NCI-H2196 (cell line): ENCODE measurements around the gene USP13.
A peak's percentile ranks its signal among the peaks of the same experiment; 100 is the strongest.

Experiments
- DNase-seq: peaks from one replicate; lab custom pipeline; 2025; ENCODE audit not compliant: unreplicated experiment; lab: John Stamatoyannopoulos, UW

The USP13 gene

DNA sequence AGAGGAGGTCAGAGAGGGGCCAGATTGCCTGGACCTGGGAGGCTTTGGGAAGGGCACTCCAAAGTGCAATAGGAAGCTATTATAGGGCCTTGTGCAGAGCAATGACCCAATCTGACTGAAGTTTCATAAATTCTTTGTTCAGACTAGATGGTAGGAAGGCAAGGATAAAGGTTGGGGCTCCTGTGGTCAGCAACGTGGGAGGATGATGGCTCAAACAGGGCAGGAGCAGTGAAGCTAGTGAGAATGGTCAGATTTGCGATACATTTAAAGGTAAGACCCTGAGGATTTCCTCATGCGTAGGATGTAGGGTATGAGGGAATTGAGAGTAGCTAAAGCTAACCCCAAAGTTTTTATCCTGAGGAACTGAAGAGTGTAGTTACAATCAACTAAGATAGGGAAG, 139.0 kb downstream of the USP13 start:
- DNase-seq = no peak

DNA sequence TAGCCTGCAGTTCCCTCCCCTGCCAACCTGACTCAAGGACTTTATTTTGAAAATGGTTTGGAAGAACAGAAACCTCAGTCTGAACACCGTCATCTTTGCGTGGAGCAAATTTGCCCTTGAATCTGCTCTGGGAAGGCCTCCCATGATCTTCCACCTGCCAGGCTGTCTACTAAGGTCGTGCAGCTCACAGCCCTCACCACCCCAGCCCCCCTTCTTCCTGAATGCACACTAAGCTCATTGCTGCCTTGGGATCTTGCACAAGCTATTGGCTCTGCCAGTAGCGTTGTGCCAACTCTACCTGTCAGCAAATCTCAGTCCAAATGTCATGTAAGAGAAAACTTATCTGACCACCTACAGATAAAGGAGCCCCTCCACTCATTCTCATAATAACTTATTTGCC, 141.5 kb downstream of the USP13 start:
- DNase-seq = no peak

DNA sequence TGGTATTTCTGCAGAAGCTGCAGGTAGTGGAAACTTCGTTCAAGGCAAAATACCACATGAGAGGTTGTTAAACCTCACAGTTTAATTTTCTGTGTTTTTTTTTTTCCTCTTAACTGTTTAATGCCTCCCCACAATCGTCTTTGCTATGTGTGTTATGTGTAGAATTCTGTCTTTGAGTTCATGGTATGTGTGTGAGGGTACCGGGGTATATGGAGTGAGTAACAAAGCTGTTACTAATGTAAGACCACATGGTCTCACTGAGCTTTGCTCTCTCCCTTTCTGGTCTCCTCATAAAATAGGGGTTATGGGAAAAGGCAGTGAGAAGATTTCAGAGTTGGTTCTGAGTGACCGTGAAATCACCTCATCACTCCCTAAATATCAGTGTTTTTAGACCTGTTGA, 143.6 kb downstream of the USP13 start:
- DNase-seq = no peak

DNA sequence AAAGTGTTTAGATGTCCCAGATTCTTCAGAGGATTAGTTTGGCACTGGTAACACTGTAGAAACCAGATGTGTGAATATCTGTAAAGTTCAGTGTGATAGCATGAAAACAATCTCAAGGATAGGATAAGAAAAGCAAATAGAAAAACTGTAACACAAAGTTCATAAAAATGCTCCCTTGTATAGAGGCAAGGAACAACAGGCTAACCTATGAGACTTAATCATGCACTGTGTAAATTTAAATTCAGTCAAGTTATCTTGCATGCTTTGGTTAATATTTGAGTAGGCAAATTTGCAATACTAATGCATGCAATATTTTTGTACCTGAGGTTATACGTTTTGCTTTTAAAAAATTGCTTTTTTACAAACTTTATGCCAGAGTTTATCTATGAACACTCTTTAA, 144.4 kb downstream of the USP13 start:
- DNase-seq = no peak

- DNase-seq = no peak
These were observed 148.4 kb downstream of the USP13 start for GRCh38 chr3:179801263-179801662.

GRCh38 chr3:179801856-179802255, 149.0 kb downstream of the USP13 start:
- DNase-seq = no peak

DNA sequence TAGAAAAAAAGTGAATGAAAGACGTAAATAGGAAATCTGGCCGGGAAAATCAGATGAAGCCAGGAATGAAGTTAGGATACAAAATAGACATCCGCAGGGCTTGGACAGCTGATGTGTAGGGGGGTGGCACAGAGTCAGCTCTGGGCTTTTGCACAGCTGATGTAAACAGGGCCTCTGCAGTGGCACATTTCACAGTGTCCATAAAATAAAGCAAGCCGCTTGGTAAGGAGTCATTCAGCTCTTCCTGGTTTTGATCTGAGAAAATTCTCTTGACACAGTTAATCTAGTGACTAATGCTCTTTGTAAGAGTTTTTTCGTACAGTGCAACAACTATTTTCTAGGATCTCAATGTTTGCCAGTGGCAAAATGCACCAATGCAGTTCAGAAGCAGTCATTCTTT, 153.3 kb downstream of the USP13 start:
- DNase-seq = no peak

DNA sequence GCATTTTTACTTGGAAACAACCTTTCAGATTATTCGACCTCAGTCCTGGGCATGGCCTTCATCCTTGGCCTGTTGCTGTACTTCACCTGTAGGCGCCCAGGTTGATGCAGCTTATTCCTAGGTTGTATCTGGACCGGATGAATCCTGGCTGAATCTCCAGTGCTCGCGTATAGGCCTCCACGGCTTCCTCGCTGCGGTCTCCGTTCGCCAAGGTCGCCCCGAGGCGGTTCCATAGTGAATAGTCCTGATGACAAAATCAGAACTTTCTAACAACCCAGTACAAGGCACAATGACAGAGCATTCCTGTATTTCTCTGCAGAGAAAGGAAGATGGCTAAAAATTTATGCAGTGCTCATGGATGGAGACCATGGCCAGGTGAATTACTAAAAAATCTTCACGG, 154.7 kb downstream of the USP13 start:
- no peak for DNase-seq

GRCh38 chr3:179809639-179810038, 156.8 kb downstream of the USP13 start:
- no peak for DNase-seq

DNA sequence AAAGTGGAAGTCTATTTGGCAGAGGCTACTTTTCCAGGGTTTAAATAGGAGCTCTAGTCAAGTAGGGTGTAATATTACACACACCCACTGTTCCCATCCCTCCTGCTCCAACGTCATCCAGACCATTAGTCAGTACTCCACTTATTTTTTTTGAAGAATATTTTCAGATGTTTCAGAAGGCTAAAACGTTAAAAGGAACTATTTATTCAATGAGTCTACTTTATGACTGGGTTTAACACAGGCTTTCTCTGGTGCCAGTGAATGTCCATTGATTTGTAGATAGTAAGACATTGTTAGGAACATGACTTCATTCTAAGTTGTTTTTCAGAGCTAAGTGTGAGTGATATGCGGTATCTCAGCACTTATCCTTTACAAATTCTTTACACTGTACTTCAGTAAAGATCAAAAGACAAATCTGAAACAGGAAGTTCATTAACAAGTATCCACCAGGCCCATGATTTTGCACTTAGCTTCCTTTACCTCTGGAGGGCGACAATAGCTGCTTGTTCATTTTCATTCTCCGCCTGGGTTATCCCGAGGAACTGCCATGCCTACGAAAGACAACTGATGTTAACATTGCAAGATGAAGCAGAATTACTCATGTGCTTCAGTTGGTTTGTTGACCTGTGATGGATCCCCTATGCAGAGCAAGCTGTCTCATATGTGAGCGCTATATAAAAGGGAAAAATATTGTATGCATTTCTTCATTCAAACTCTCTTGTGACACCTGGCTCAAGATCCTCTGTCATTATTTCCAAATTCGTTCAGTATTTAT, 158.7 kb downstream of the USP13 start:
- peak; percentile 83 for DNase-seq

GRCh38 chr3:179812096-179812382, 159.2 kb downstream of the USP13 start:
- no peak for DNase-seq

GRCh38 chr3:179819379-179819778, 166.5 kb downstream of the USP13 start:
- no peak for DNase-seq

GRCh38 chr3:179822296-179822695, 169.5 kb downstream of the USP13 start:
- DNase-seq = no peak

DNA sequence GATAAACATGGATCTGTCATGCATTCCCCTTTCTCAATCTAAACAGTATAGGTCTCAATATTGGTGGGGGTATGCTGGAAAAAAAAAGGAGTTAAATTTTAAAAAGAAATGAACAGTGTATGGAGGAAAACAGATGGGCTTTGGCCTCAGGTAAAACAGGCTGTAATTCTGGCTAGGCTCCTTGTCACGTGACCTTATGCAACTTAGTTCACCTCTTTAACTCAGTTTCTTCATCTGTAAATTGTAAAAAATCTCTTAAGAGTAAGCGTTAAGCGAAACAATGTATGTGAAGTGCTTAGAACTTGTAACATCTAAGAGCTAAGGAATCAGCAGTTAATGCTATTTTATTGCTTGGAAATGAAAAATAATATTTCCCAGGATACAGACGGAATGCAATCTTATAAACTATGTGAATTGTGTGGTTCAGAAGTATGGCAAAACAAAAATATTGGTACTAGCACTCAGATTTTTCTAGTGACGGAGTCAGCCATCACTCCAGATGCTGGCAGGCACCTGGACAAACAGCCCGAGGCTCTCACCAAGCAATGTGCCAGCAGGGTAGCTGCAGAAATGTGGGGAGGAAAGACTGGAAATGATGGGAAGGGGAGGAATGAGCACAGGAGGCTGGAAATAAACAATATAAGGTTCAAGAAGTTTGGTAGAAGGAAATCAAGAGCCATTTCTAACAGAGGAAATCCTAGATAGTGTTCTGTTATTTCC, 172.8 kb downstream of the USP13 start:
- DNase-seq = no peak

- DNase-seq = no peak
These were observed 173.4 kb downstream of the USP13 start for GRCh38 chr3:179826247-179826637.

GRCh38 chr3:179828738-179829137, 175.9 kb downstream of the USP13 start:
- DNase-seq = no peak

DNA sequence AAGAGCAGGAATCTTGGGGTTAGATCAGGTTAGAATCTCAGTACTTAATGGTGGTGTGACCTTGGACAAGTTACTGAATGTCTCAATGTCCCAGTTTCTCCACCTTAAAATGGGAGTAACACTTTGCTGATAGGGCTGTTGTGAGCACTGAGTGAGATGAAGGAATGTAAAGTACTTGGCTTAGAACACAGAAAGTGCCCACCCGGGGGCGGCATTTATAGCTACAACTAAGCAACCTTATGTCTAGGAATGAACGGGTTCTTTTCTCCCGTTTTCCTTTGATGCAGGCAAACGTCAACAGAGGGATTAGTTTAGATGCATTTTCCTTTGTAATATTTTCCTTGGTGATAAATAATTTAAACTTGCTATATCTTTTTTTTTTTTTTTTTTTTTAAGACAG, 176.6 kb downstream of the USP13 start:
- no peak for DNase-seq

DNA sequence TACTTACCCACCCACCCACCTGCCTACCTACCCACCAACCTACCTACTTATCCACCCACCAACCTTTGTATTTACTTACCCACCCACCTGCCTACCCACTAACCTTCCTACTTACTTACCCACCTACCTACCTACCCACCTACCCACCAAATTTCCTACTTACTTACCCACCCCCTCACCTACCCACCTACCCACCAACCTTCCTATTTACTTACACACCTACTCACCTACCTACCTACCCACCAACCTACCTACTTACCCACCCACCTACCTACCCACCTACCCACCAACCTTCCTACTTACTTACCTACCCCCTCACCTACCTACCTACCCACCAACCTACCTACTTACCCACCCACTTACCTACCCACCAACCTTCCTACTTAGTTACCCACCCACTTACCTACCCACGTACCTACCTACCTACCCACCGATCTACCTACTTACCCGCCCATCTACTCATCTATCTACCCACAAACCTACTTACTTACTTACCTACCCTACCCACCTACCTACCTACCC, 179.6 kb downstream of the USP13 start:
- no peak for DNase-seq

GRCh38 chr3:179833294-179833693, 180.5 kb downstream of the USP13 start:
- no peak for DNase-seq

GRCh38 chr3:179837374-179837773, 184.5 kb downstream of the USP13 start:
- no peak for DNase-seq
